GM23248 (cell line): ENCODE data around the gene TRIM72. TPM values are rescaled to one million over a fixed set of nuclear protein-coding genes. Genes with fewer than 3 reads are reported as not detected.
"Not testable (repeated sequence)": the region's sequence is repeated elsewhere in the genome, so short reads cannot be mapped to it uniquely, and the experiment has no call there.

Source experiments
- DNase-seq: peaks from one replicate; pipeline ENCODE4 v3.0.0-alpha.2; 2015
- H2AFZ ChIP-seq: fragments of 200-600 bp; sonication (generic); 2 replicates; pipeline ENCODE4 v1.6.1; 2016; ENCODE audit warnings: antibody characterized with exemption
- H3F3A ChIP-seq: fragments of 200-600 bp; sonication (generic); 2 replicates; pipeline ENCODE4 v1.6.1; 2016; ENCODE audit warnings: mild to moderate bottlenecking, antibody characterized with exemption, mixed run types; ENCODE audit not compliant: insufficient read depth
- H3K27ac ChIP-seq: fragments of 200-600 bp; sonication (generic); 2 replicates; pipeline ENCODE4 v1.5.1; 2016; ENCODE audit warnings: mild to moderate bottlenecking
- H3K27me3 ChIP-seq: fragments of 200-600 bp; sonication (generic); replicated peaks from 2 replicates; pipeline ENCODE4 v1.6.1; 2016; ENCODE audit warnings: mild to moderate bottlenecking; ENCODE audit not compliant: insufficient read depth
- H3K36me3 ChIP-seq: fragments of 200-600 bp; sonication (generic); 2 replicates; pipeline ENCODE4 v1.6.1; 2016; ENCODE audit warnings: low read depth, mild to moderate bottlenecking
- H3K4me1 ChIP-seq: fragments of 200-600 bp; sonication (generic); 2 replicates; pipeline ENCODE4 v1.6.1; 2016; ENCODE audit warnings: mild to moderate bottlenecking; ENCODE audit not compliant: insufficient read depth
- H3K4me2 ChIP-seq: fragments of 200-600 bp; sonication (generic); one replicate; pipeline ENCODE4 v1.6.1; 2016; ENCODE audit warnings: mild to moderate bottlenecking; ENCODE audit not compliant: unreplicated experiment
- H3K4me3 ChIP-seq: fragments of 200-600 bp; sonication (generic); 2 replicates; pipeline ENCODE4 v1.5.1; 2016; ENCODE audit warnings: mild to moderate bottlenecking
- H3K79me2 ChIP-seq: fragments of 200-600 bp; sonication (generic); 2 replicates; pipeline ENCODE4 v1.6.1; 2016; ENCODE audit warnings: mild to moderate bottlenecking; ENCODE audit not compliant: insufficient read depth
- H3K9ac ChIP-seq: fragments of 200-600 bp; sonication (generic); 2 replicates; pipeline ENCODE4 v1.6.1; 2016; ENCODE audit warnings: mild to moderate bottlenecking
- H3K9me2 ChIP-seq: fragments of 200-600 bp; sonication (generic); 2 replicates; pipeline ENCODE4 v1.6.1; 2016; ENCODE audit warnings: mixed run types, mild to moderate bottlenecking, moderate library complexity; ENCODE audit not compliant: insufficient read depth
- H3K9me3 ChIP-seq: fragments of 200-600 bp; sonication (generic); one replicate; pipeline ENCODE4 v1.6.1; 2017; ENCODE audit warnings: low read depth
- H4K20me1 ChIP-seq: fragments of 200-600 bp; sonication (generic); 2 replicates; pipeline ENCODE4 v1.6.0; 2016; ENCODE audit not compliant: insufficient read depth
- EZH2 ChIP-seq: fragments of 200-600 bp; sonication (generic); IDR thresholded peaks from 2 replicates; pipeline ENCODE4 v1.6.1; 2018; ENCODE audit warnings: antibody characterized with exemption, mild to moderate bottlenecking; ENCODE audit not compliant: insufficient read depth, poor library complexity, severe bottlenecking
- EZH2phosphoT487 ChIP-seq: fragments of 200-600 bp; sonication (generic); IDR thresholded peaks from 2 replicates; pipeline ENCODE4 v1.6.1; 2018; ENCODE audit warnings: antibody characterized with exemption, moderate library complexity, mild to moderate bottlenecking, low read depth; ENCODE audit not compliant: insufficient read depth
- WGBS, 2 experiments: methylation state at CpG; one replicate each; pipeline ENCODE4 v1.1.6; 2015 to 2017; ENCODE audit warnings: low lambda C conversion rate in 2 of 2, low coverage in 1 of 2; ENCODE audit errors: missing lambda C conversion rate in 2 of 2; 5-methylcytosine and 5-hydroxymethylcytosine counted together
- in situ Hi-C: fragments of 300-500 bp; cut with MboI; formaldehyde crosslinking; loops from 2 replicates; pipeline ENCODE4 v1.15.0; 2020
- polyA plus RNA-seq: library from polyadenylated mRNA; unstranded; fragments of >200 nt; fragmentation: Nextera tagmentation; extraction: Ambion mirVana; gene quantifications from 2 replicates; pipeline ENCODE4 v1.2.1, GENCODE V29; 2016
- total RNA-seq: library from RNA; depleted of rRNA; stranded (reverse); fragments of >200 nt; shearing (Covaris generic); gene quantifications from 2 replicates; pipeline ENCODE4 v1.2.3, GENCODE V29; 2014

TRIM72 gene
- total and polyA plus RNA-seq, 2 experiments from 2014 or later, result not detected

- Histone ChIP-seq H3K79me2 (no peaks in the 10 kb centered on the region), H3K9me2 (no peaks in the 10 kb centered on the region), H3K9me3 (no peaks in the 10 kb centered on the region), H4K20me1 (no peaks in the 10 kb centered on the region), H3K4me1 (no peaks in the 10 kb centered on the region), H3K4me3 (no peak overlapping the region), H3K9ac (no peak overlapping the region), H2AFZ (no peak overlapping the region), H3F3A (no peaks in the 10 kb centered on the region), H3K4me2 (no peak overlapping the region), H3K36me3 (no peaks in the 10 kb centered on the region), H3K27ac (no peak overlapping the region), H3K27me3 (peaks cover 10% of the 10 kb centered on the region; the same call in 1 of the 2 replicates)
- TF ChIP-seq EZH2 (no peak), EZH2phosphoT487 (no peak)
- WGBS, 2 experiments, result 30% methylated on average over 3 of the region's 3 CpGs
- in situ Hi-C loops, result no loop called here
- DNase-seq, result no peak
These were observed 54.1 kb downstream of the TRIM72 start for GRCh38 chr16:31268033-31268365.

DNA sequence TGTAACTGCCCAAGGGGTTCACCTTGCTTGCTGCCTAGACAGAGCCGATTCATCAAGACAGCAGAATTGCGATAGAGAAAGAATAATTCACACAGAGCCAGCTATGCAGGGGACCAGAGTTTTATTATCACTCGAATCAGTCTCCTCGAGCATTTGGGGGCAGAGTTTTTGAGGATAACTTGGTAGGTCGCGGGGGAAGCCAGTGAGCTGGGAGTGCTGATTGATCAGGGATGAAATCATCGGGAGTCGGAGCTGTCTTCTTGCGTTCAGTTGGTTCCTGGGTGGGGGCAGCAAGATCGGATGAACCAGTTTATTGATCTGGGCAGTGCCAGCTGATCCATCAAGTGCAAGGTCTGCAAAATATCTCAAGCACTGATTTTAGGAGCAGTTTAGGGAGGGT is 55.0 kb downstream of the TRIM72 start:
- Histone ChIP-seq H3K27me3 (peaks cover 6% of the 10 kb centered on the region; the same call in 1 of the 2 replicates), H3K36me3 (no peaks in the 10 kb centered on the region), H3K79me2 (no peaks in the 10 kb centered on the region), H3K4me1 (no peaks in the 10 kb centered on the region), H3K9me3 (no peaks in the 10 kb centered on the region), H3K4me2 (no peak overlapping the region), H2AFZ (no peak overlapping the region), H3K9ac (no peak overlapping the region), H3K4me3 (no peak overlapping the region), H3K27ac (no peak overlapping the region), H4K20me1 (no peaks in the 10 kb centered on the region), H3K9me2 (no peaks in the 10 kb centered on the region), H3F3A (no peaks in the 10 kb centered on the region)
- in situ Hi-C loops, result no loop called here
- no peak for TF ChIP-seq EZH2phosphoT487
- no peak for TF ChIP-seq EZH2
- DNase-seq, result no peak
- WGBS, 2 experiments, result 45 to 47% methylated on average over 10 of the region's 10 CpGs

- no peaks in the 10 kb centered on the region for H4K20me1 ChIP-seq
- H3K4me3 ChIP-seq, result no peak overlapping the region
- H2AFZ ChIP-seq, result no peak overlapping the region
- no peaks in the 10 kb centered on the region for H3K9me2 ChIP-seq
- 38 to 44% methylated on average over 2 of the region's 2 CpGs for WGBS, 2 experiments
- H3K9me3 ChIP-seq, result no peaks in the 10 kb centered on the region
- DNase-seq, result no peak
- H3K4me2 ChIP-seq, result no peak overlapping the region
- H3K27me3 ChIP-seq, result peaks cover 6% of the 10 kb centered on the region; the same call in 1 of the 2 replicates
- in situ Hi-C loops, result no loop called here
- no peak overlapping the region for H3K9ac ChIP-seq
- no peaks in the 10 kb centered on the region for H3K36me3 ChIP-seq
- H3F3A ChIP-seq, result no peaks in the 10 kb centered on the region
- no peak overlapping the region for H3K27ac ChIP-seq
- H3K79me2 ChIP-seq, result no peaks in the 10 kb centered on the region
- TF ChIP-seq EZH2, result no peak
- no peak for TF ChIP-seq EZH2phosphoT487
- no peaks in the 10 kb centered on the region for H3K4me1 ChIP-seq
These were observed 55.6 kb downstream of the TRIM72 start for GRCh38 chr16:31269541-31269940.

GRCh38 chr16:31269973-31270372 is 56.1 kb downstream of the TRIM72 start:
- H3K36me3 ChIP-seq, H3K4me3 ChIP-seq, H3K27me3 ChIP-seq, H4K20me1 ChIP-seq, H3F3A ChIP-seq, H3K4me1 ChIP-seq, DNase-seq, in situ Hi-C loops, H2AFZ ChIP-seq, H3K79me2 ChIP-seq, H3K9ac ChIP-seq, H3K4me2 ChIP-seq, H3K9me2 ChIP-seq, H3K9me3 ChIP-seq, H3K27ac ChIP-seq: not testable (repeated sequence)
- WGBS, 2 experiments, result 49 to 50% methylated on average over 3 of the region's 3 CpGs

GRCh38 chr16:31270795-31271194 is 56.9 kb downstream of the TRIM72 start:
- TF ChIP-seq EZH2phosphoT487, result no peak
- no peak for TF ChIP-seq EZH2
- H3K79me2 ChIP-seq, result no peaks in the 10 kb centered on the region
- no peak overlapping the region for H3K27ac ChIP-seq
- WGBS, 2 experiments, result 61 to 67% methylated on average over 5 of the region's 5 CpGs
- H3F3A ChIP-seq, result no peaks in the 10 kb centered on the region
- no peak for DNase-seq
- H3K4me2 ChIP-seq, result no peak overlapping the region
- no peak overlapping the region for H3K9ac ChIP-seq
- H3K9me3 ChIP-seq, result no peaks in the 10 kb centered on the region
- no peaks in the 10 kb centered on the region for H4K20me1 ChIP-seq
- H3K9me2 ChIP-seq, result no peaks in the 10 kb centered on the region
- in situ Hi-C loops, result no loop called here
- no peak overlapping the region for H3K4me3 ChIP-seq
- no peaks in the 10 kb centered on the region for H3K36me3 ChIP-seq
- peaks cover 6% of the 10 kb centered on the region; the same call in 1 of the 2 replicates for H3K27me3 ChIP-seq
- no peak overlapping the region for H2AFZ ChIP-seq
- H3K4me1 ChIP-seq, result no peaks in the 10 kb centered on the region
